SU-DHL-6 (cell line): ENCODE data around the gene GAMT.

Experiments used
- EZH2phosphoT487 ChIP-seq: fragments of 200-600 bp; sonication (generic), shearing (Covaris generic); conservative IDR thresholded peaks from 2 replicates; pipeline ENCODE4 v1.6.1; 2018; ENCODE audit warnings: mild to moderate bottlenecking, antibody characterized with exemption, low read length, moderate library complexity, mixed read lengths
- TF ChIP-seq, protein P1 (sequence below): fragments of 200-600 bp; sonication (generic); IDR thresholded peaks from one replicate; pipeline ENCODE4 v1.5.1; 2017; ENCODE audit warnings: antibody characterized with exemption, mild to moderate bottlenecking, low read length, moderate library complexity; ENCODE audit not compliant: insufficient read depth, poor library complexity, severe bottlenecking

DNA sequence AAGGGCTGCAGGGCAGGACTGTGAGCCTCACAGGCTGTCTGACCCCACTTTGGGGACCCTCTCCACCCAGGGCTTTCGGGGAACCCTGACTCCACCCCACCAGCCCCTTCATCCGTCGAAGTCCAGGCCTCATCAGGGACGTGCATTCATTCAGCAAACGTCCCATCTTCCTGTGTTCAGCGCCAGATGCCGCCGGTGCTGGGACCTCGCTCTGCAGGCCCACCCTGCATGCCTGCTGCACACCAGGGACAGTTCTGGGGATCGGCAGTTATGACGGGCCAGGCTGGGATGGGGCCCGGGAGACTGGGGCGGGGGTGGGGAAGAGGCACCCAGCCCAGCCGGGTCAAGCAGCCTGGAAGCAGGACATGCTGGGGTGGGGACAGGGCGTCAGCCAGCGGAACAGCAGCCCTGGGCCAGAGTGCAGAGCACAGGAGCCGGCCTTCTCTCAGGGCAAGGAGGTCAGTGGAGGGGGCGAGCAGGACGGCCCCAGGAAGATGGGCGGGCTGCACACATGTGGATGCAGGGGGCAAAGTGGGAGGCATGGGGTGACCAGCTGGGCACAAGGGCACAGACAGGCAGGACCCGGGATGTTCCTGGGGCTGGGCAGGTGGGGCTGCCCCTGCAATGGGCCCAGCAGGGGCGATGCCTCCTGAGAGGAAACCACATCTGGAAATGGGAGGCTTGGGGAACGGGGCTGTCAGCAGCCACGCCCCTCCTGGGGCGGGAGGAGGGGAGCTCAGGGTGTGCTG is 5.1 kb downstream of the GAMT start:
- TF ChIP-seq, protein P1, sequence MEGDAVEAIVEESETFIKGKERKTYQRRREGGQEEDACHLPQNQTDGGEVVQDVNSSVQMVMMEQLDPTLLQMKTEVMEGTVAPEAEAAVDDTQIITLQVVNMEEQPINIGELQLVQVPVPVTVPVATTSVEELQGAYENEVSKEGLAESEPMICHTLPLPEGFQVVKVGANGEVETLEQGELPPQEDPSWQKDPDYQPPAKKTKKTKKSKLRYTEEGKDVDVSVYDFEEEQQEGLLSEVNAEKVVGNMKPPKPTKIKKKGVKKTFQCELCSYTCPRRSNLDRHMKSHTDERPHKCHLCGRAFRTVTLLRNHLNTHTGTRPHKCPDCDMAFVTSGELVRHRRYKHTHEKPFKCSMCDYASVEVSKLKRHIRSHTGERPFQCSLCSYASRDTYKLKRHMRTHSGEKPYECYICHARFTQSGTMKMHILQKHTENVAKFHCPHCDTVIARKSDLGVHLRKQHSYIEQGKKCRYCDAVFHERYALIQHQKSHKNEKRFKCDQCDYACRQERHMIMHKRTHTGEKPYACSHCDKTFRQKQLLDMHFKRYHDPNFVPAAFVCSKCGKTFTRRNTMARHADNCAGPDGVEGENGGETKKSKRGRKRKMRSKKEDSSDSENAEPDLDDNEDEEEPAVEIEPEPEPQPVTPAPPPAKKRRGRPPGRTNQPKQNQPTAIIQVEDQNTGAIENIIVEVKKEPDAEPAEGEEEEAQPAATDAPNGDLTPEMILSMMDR = no peak
- TF ChIP-seq EZH2phosphoT487 = no peak
